ENCODE results near the gene THEMIS. TPM values are rescaled to one million over a fixed set of nuclear protein-coding genes. Genes with fewer than 3 reads are reported as not detected.

Gene THEMIS
- total RNA-seq, 1 experiment from 2014 or later, result not detected

DNA sequence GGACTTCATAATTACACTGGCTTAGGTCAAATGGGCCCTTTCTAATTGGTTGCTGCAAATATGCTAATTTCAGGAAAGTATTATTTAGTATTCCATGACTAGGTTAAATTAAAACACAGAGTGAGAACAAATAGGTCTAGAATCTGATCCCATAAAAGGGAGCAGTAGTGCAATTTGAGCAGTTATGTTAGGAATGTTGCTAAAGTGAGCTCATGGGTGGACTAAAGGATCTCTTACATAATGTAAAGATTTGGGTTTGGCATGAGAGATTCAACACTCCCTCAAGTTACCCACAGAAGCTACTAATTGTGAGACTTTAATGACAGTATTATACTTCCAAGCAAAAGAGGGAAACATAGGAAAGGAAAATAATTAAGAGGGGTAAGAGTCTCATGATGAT lies 214.8 kb downstream of the THEMIS start:
- no peak for DNase-seq
- TF ChIP-seq, protein P1, sequence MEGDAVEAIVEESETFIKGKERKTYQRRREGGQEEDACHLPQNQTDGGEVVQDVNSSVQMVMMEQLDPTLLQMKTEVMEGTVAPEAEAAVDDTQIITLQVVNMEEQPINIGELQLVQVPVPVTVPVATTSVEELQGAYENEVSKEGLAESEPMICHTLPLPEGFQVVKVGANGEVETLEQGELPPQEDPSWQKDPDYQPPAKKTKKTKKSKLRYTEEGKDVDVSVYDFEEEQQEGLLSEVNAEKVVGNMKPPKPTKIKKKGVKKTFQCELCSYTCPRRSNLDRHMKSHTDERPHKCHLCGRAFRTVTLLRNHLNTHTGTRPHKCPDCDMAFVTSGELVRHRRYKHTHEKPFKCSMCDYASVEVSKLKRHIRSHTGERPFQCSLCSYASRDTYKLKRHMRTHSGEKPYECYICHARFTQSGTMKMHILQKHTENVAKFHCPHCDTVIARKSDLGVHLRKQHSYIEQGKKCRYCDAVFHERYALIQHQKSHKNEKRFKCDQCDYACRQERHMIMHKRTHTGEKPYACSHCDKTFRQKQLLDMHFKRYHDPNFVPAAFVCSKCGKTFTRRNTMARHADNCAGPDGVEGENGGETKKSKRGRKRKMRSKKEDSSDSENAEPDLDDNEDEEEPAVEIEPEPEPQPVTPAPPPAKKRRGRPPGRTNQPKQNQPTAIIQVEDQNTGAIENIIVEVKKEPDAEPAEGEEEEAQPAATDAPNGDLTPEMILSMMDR (IDR thresholded peaks at IDR 0.05; ENCODE audit: insufficient read depth in 1 of 2, low read depth in 1 of 2, low read length in 1 of 2, severe bottlenecking in 1 of 2, unreplicated experiment in 1 of 2), result no peak
- Mint-ChIP-seq H3K27me3 (ENCODE audit: insufficient read depth, unreplicated experiment) (peaks cover 7% of the 10 kb centered on the region), H3K4me3 (ENCODE audit: unreplicated experiment) (no peak overlapping the region), H3K9me3 (ENCODE audit: unreplicated experiment) (no peaks in the 10 kb centered on the region), H3K36me3 (ENCODE audit: insufficient read depth, unreplicated experiment) (no peaks in the 10 kb centered on the region), H3K4me1 (ENCODE audit: low read depth, unreplicated experiment) (no peaks in the 10 kb centered on the region), H3K27ac (ENCODE audit: unreplicated experiment) (no peak overlapping the region)
- ChIA-PET POLR2A (interaction anchor here (0.6 kb wide), 1 partner anchor 70 kb away, joined by 3 read pairs; no protein-coding TSS in a partner anchor), CTCF (no interaction called here)
- H3K4me1 ChIP-seq, result no peaks in the 10 kb centered on the region
- no TSS peak for BruUV-seq (replicated peaks)
- intact Hi-C loops (cut with micrococcal nuclease; ENCODE audit: unreplicated experiment), result no loop called here
- H3K27me3 ChIP-seq (replicated peaks; ENCODE audit: control insufficient read depth, insufficient read depth, low read length), result no peaks in the 10 kb centered on the region
- H3K4me3 ChIP-seq (ENCODE audit: low read depth, low read length), result no peak overlapping the region
- H3K9me3 ChIP-seq, result no peaks in the 10 kb centered on the region
- no peaks in the 10 kb centered on the region for H3K36me3 ChIP-seq (ENCODE audit: control insufficient read depth, insufficient read depth, low read length)

DNA sequence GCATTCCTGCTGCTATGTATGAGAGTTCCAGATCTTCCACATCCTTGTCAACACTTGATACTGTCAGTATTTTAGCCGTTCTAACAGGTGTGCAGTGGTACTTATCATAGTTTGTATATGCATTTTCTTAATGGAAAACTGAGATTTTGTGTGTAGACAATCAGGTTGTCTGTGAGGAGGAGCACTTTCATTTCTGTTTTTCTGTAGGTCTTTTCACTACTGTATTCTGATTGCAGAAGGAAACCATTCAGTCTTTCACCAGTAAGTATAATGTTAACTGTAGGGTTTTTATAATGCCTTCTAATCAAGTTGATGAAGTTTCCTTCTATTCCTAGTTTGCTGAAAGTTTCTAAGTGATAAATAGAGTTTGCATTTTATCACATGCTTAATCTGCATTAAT lies 216.4 kb downstream of the THEMIS start:
- Mint-ChIP-seq H3K4me3 (ENCODE audit: unreplicated experiment) (no peak overlapping the region), H3K27me3 (ENCODE audit: insufficient read depth, unreplicated experiment) (peaks cover 7% of the 10 kb centered on the region), H3K36me3 (ENCODE audit: insufficient read depth, unreplicated experiment) (no peaks in the 10 kb centered on the region), H3K9me3 (ENCODE audit: unreplicated experiment) (no peaks in the 10 kb centered on the region), H3K27ac (ENCODE audit: unreplicated experiment) (no peak overlapping the region), H3K4me1 (ENCODE audit: low read depth, unreplicated experiment) (no peaks in the 10 kb centered on the region)
- BruUV-seq (replicated peaks), result no TSS peak
- CTCF ChIA-PET, result no interaction called here
- POLR2A ChIA-PET, result no interaction called here
- Histone ChIP-seq H3K4me1 (no peaks in the 10 kb centered on the region), H3K27me3 (replicated peaks; ENCODE audit: control insufficient read depth, insufficient read depth, low read length) (no peaks in the 10 kb centered on the region), H3K9me3 (no peaks in the 10 kb centered on the region), H3K36me3 (ENCODE audit: control insufficient read depth, insufficient read depth, low read length) (no peaks in the 10 kb centered on the region), H3K4me3 (ENCODE audit: low read depth, low read length) (no peak overlapping the region)
- TF ChIP-seq, protein P1 (IDR thresholded peaks at IDR 0.05; ENCODE audit: insufficient read depth in 1 of 2, low read depth in 1 of 2, low read length in 1 of 2, severe bottlenecking in 1 of 2, unreplicated experiment in 1 of 2), result no peak
- intact Hi-C loops (cut with micrococcal nuclease; ENCODE audit: unreplicated experiment), result no loop called here
- DNase-seq, result no peak

Data from Caco-2 (cell line).